WI38 (cell line): ENCODE measurements around the gene IL1RAPL1.

Experiments
- H3K4me3 ChIP-seq: 2 replicates; pipeline ENCODE4 v1.5.1; 2011; ENCODE audit warnings: low read depth, mild to moderate bottlenecking, control low read depth, low read length
- CTCF ChIP-seq: IDR thresholded peaks from 2 replicates; pipeline ENCODE4 v1.5.1; 2012; ENCODE audit warnings: low read depth, mild to moderate bottlenecking, control low read depth, low read length

IL1RAPL1 gene

GRCh38 chrX:29023207-29023606 is 436.0 kb downstream of the IL1RAPL1 start:
- H3K4me3 ChIP-seq, result no peak overlapping the region
- no peak for TF ChIP-seq CTCF

GRCh38 chrX:29024871-29025270 is 437.6 kb downstream of the IL1RAPL1 start:
- no peak overlapping the region for H3K4me3 ChIP-seq
- no peak for TF ChIP-seq CTCF

DNA sequence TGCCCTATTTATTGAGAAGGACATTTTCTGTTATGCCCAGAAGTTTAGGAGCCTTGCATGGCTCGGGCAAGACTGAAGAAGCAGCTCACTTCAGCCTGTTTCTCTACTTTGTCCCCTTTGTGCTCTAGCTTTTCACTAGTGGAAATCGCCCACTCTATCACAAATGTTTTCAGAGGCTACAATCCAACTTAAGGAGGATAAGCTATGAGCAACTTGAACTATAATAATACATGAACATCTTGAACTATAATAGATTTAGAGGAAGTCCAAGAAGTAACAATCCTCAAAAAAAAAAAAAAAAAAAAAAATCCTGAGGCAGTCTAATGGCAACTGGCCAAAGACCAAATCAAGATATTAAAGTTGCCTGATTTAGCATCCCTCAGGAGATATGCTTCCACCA is 452.3 kb downstream of the IL1RAPL1 start:
- no peak overlapping the region for H3K4me3 ChIP-seq
- no peak for TF ChIP-seq CTCF

GRCh38 chrX:29040160-29040559 is 452.9 kb downstream of the IL1RAPL1 start:
- no peak for TF ChIP-seq CTCF
- H3K4me3 ChIP-seq, result no peak overlapping the region

GRCh38 chrX:29042341-29042740 is 455.1 kb downstream of the IL1RAPL1 start:
- no peak for TF ChIP-seq CTCF
- H3K4me3 ChIP-seq, result no peak overlapping the region

GRCh38 chrX:29043746-29044145 is 456.5 kb downstream of the IL1RAPL1 start:
- no peak for TF ChIP-seq CTCF
- H3K4me3 ChIP-seq, result no peak overlapping the region

- no peak overlapping the region for H3K4me3 ChIP-seq
- 0 out of 2 replicates have a peak, but pooled peaks have one; percentile 6 for TF ChIP-seq CTCF
These were observed 457.4 kb downstream of the IL1RAPL1 start for GRCh38 chrX:29044423-29045184.
